ENCODE measurements around the gene INTS15. TPM values are rescaled to one million over a fixed set of nuclear protein-coding genes. Genes with fewer than 3 reads are reported as not detected.

Gene INTS15
- total RNA-seq, 1 experiment from 2014 or later = 24.3 TPM

GRCh38 chr7:6639032-6639431 is 49.2 kb downstream of the INTS15 start:
- Histone ChIP-seq H3K27me3 (ENCODE audit: insufficient read depth, low read length) (no peaks in the 10 kb centered on the region), H3K79me2 (ENCODE audit: insufficient read depth, low read length) (peaks cover 44% of the 10 kb centered on the region), H3K9me3 (ENCODE audit: control insufficient read depth in 1 of 2, insufficient read depth in 1 of 2, low read depth in 1 of 2, low read length in 2 of 2) (no peaks in the 10 kb centered on the region), H2AFZ (ENCODE audit: low read depth, low read length, poor library complexity, severe bottlenecking) (no peak overlapping the region), H3K9ac (ENCODE audit: low read length) (no peak overlapping the region), H3K9me2 (ENCODE audit: insufficient read depth) (no peaks in the 10 kb centered on the region), H3K4me2 (ENCODE audit: low read length) (peak overlapping the region; percentile 88; the same call in 1 of the 2 replicates), H3K4me1 (ENCODE audit: control insufficient read depth in 1 of 2, insufficient read depth in 2 of 2, low read length in 2 of 2) (peaks cover 2 to 17% of the 10 kb centered on the region in 2 experiments; a peak in 2 of 4 replicates), H4K20me1 (ENCODE audit: insufficient read depth) (no peaks in the 10 kb centered on the region), H3K4me3 (replicated peaks in 1 of 2; ENCODE audit: low read depth in 1 of 2, low read length in 2 of 2) (no peak overlapping the region), H3K36me3 (ENCODE audit: control insufficient read depth in 1 of 2, insufficient read depth in 2 of 2, low read length in 2 of 2) (peaks cover 14 to 15% of the 10 kb centered on the region in 2 experiments; a peak in 2 of 4 replicates), H3K27ac (ENCODE audit: low read depth, low read length) (no peak overlapping the region)
- ChIA-PET POLR2A (no interaction called here), RAD21 (ENCODE audit: low non-redundant PET in 1 of 2, low total read pairs in 2 of 2, uncharacterized antibody in 2 of 2, unreplicated experiment in 2 of 2) (no interaction called here), CTCF (no interaction called here)
- DNase-seq (ENCODE audit: low read depth, low spot score) (no peak), ATAC-seq (no peak)
- intact Hi-C loops (cut with micrococcal nuclease) = no loop called here
- no TSS peak for BruUV-seq (replicated peaks)
- TF ChIP-seq ZFX (IDR thresholded peaks at IDR 0.05) (no peak), SRF (IDR thresholded peaks at IDR 0.05; ENCODE audit: low read depth) (no peak), FOSL1 (IDR thresholded peaks at IDR 0.05; ENCODE audit: low read depth) (no peak), REST (IDR thresholded peaks at IDR 0.05; ENCODE audit: low read depth) (no peak), EGR1 (IDR thresholded peaks at IDR 0.05; ENCODE audit: low read depth) (no peak), JUND (IDR thresholded peaks at IDR 0.05) (no peak), ATF3 (IDR thresholded peaks at IDR 0.05) (no peak), POLR2A (IDR thresholded peaks at IDR 0.05; ENCODE audit: borderline replicate concordance, extremely low read depth, insufficient read depth, insufficient read length) (no peak), CTCF (IDR thresholded peaks at IDR 0.05 in 2 of 3, conservative IDR thresholded peaks at IDR 0.05 in 1 of 3; ENCODE audit: borderline replicate concordance in 1 of 3, insufficient read depth in 1 of 3, low read depth in 2 of 3, low read length in 2 of 3) (no peak)

All from HCT116 (cell line).